22Rv1 (cell line): ENCODE results near the gene CAPN1.

Source experiments
- H3K27ac ChIP-seq: fragments of 450-650 bp; 2 replicates; pipeline ENCODE4 v1.5.1; 2017
- ZFX ChIP-seq: fragments of 450-650 bp; IDR thresholded peaks from 2 replicates; pipeline ENCODE4 v1.6.1; 2017; ENCODE audit warnings: antibody characterized with exemption, borderline replicate concordance
- TF ChIP-seq, protein P1 (sequence below): fragments of 450-650 bp; IDR thresholded peaks from 2 replicates; pipeline ENCODE4 v1.5.1; 2017; ENCODE audit warnings: mild to moderate bottlenecking

Gene CAPN1

DNA sequence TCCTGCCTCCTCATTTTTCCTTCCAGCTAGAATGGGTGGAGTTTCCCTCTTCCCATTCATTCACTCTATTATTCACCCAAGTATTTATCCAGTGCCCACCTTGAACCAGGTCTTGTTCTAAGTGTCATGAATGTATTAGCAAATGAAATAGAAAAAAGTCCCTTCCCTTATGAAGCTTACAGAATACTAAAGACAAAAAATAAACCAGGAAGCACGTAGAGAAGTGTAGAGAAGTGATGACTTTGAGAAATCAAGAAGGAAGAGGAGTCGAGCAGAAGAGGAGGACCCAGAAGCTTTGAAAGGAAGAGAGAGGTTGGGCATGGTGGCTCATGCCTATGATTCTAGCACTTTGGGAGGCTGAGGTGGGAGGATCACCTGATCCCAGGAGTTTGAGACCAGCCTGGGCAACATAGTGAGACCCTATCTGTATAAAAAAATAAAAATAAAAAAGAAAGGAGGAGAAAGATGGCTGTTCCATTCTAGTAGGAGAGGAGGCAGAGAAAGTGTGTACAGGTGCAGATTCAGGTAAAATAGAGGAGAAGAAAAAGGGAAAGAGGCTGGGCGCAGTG is 30.3 kb upstream of the CAPN1 start:
- TF ChIP-seq, protein P1, sequence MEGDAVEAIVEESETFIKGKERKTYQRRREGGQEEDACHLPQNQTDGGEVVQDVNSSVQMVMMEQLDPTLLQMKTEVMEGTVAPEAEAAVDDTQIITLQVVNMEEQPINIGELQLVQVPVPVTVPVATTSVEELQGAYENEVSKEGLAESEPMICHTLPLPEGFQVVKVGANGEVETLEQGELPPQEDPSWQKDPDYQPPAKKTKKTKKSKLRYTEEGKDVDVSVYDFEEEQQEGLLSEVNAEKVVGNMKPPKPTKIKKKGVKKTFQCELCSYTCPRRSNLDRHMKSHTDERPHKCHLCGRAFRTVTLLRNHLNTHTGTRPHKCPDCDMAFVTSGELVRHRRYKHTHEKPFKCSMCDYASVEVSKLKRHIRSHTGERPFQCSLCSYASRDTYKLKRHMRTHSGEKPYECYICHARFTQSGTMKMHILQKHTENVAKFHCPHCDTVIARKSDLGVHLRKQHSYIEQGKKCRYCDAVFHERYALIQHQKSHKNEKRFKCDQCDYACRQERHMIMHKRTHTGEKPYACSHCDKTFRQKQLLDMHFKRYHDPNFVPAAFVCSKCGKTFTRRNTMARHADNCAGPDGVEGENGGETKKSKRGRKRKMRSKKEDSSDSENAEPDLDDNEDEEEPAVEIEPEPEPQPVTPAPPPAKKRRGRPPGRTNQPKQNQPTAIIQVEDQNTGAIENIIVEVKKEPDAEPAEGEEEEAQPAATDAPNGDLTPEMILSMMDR: no peak
- no peak for TF ChIP-seq ZFX
- H3K27ac ChIP-seq: no peak overlapping the region

DNA sequence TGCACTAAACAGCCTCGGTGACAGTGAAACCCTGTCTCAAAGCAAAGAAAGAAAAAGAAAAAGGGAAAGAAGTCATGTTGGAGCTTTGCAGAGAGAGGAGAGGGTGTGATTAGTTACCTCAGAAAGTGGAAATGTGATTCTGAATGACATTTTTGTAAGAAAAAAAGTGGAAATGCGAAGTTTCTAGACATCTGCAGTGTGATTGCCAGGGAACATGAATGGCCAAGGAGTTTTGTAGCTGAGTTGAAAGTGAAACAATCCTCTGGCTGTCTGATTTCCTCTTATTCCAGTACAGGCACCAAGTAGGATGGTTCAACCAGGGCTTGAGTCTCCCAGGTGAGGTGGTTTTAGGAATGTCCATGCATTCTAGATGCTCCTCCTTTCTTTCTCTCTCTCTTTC is 29.6 kb upstream of the CAPN1 start:
- H3K27ac ChIP-seq: no peak overlapping the region
- TF ChIP-seq ZFX: no peak
- TF ChIP-seq, protein P1: no peak

GRCh38 chr11:65156256-65156655 is 25.5 kb upstream of the CAPN1 start:
- no peak for TF ChIP-seq ZFX
- TF ChIP-seq, protein P1: no peak
- no peak overlapping the region for H3K27ac ChIP-seq

DNA sequence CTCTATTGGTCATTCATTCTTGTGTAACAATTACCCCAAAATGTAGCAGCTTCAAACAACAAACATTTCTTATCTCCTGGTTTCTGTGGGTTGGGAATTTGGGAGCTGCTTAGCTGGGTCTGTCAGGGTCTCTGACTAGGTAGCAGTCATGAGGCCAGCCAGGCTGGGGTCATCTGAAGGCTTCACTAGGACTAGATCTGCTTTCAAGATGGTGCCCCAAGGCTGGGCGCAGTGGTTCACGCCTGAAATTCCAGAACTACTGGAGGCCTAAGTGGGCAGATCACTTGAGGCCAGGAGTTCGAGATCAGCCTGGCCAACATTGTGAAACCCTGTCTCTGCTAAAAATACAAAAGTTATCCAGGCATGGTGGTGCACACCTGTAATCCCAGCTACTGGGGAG is 24.8 kb upstream of the CAPN1 start:
- TF ChIP-seq, protein P1: no peak
- no peak for TF ChIP-seq ZFX
- no peak overlapping the region for H3K27ac ChIP-seq

- no peak overlapping the region for H3K27ac ChIP-seq
- TF ChIP-seq, protein P1: no peak
- no peak for TF ChIP-seq ZFX
These were observed 24.4 kb upstream of the CAPN1 start for GRCh38 chr11:65157336-65157735.

DNA sequence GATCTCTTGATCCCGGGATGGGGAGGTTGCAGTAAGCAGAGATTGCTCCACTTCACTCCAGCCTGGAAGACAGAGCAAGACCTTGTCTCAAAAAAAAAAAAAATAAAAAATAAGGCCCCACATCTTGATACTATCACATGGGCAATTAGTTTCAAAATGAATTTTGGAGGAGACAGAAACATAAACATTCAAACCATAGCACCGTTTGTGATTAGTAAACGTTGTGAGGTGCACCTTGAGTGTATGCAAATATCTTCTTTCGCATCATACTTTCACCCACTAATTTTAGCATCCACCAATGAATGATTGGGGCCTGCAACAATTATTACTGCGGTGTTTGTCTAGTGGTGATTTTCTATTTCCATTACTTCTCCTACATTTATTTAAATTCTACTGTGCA is 22.7 kb upstream of the CAPN1 start:
- no peak for TF ChIP-seq ZFX
- TF ChIP-seq, protein P1: no peak
- H3K27ac ChIP-seq: no peak overlapping the region

DNA sequence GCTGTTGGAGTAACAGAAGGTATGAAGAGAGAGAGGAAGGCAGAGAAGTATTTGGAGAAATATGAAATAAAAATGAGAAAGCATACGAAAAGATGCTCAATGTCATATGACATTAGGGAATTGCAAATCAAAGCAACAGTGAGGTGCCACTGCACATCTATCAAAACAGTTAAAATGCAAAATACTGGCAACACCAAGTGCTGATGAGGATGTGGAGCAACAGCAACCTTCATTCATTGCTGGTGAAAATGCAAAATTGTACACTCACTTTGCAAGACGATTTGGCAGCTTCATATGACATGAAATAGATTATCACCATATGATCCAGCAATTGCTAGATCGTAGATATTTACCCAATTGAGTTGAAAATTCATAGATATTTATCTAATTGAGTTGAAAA is 21.1 kb upstream of the CAPN1 start:
- no peak overlapping the region for H3K27ac ChIP-seq
- TF ChIP-seq, protein P1: no peak
- TF ChIP-seq ZFX: no peak
